Measurements from ENCODE around the gene PRKAR1A. TPM values are rescaled to one million over a fixed set of nuclear protein-coding genes. Genes with fewer than 3 reads are reported as not detected.

Gene PRKAR1A
- total and polyA plus RNA-seq, 10 donors: 36.2 to 392 (median 313) TPM

- peaks cover 0 to 42% (median 17%) of the 10 kb centered on the region in 6 donors for H3K36me3 ChIP-seq
- 82 to 90% (median 86%) methylated on average over 12 of the region's 12 CpGs for WGBS, 5 donors
- intact Hi-C loops (cut with DNase I; ENCODE audit: low total_unique reads): no loop called here
- H3K27ac ChIP-seq: no peak overlapping the region
- DNase-seq: no peak
- H3K4me3 ChIP-seq: no peak overlapping the region
- H3K27me3 ChIP-seq (replicated peaks in 1 of 7): no peaks in the 10 kb centered on the region
- peaks cover 0 to 10% (median under 1%) of the 10 kb centered on the region in 6 donors for H3K4me1 ChIP-seq
- H3K9me3 ChIP-seq: peaks cover 0 to 7% (median 0%) of the 10 kb centered on the region in 8 donors
- no peak for TF ChIP-seq POLR2AphosphoS5 (IDR thresholded peaks at IDR 0.05)
- TF ChIP-seq POLR2A (IDR thresholded peaks at IDR 0.05): no peak
- TF ChIP-seq CTCF (IDR thresholded peaks at IDR 0.05 in 8 of 11, conservative IDR thresholded peaks at IDR 0.05 in 3 of 11): no peak
Observed at GRCh38 chr17:68544111-68544915, 32.1 kb downstream of the PRKAR1A start.

GRCh38 chr17:68556551-68556950, 44.3 kb downstream of the PRKAR1A start:
- Histone ChIP-seq H3K27ac (no peak overlapping the region), H3K4me1 (peaks cover 0 to 1% (median 0%) of the 10 kb centered on the region in 6 donors), H3K9me3 (no peaks in the 10 kb centered on the region), H3K27me3 (replicated peaks in 1 of 7) (no peaks in the 10 kb centered on the region), H3K4me3 (no peak overlapping the region), H3K36me3 (peaks cover 0 to 21% (median 0%) of the 10 kb centered on the region in 6 donors)
- intact Hi-C loops (cut with DNase I; ENCODE audit: low total_unique reads): no loop called here
- DNase-seq: no peak
- no peak for TF ChIP-seq POLR2A (IDR thresholded peaks at IDR 0.05)
- no peak for TF ChIP-seq CTCF (IDR thresholded peaks at IDR 0.05 in 8 of 11, conservative IDR thresholded peaks at IDR 0.05 in 3 of 11)
- no peak for TF ChIP-seq POLR2AphosphoS5 (IDR thresholded peaks at IDR 0.05)
- WGBS, 5 donors: 83 to 97% (median 93%) methylated on average over 4 of the region's 4 CpGs

- no peaks in the 10 kb centered on the region for H3K9me3 ChIP-seq
- H3K4me3 ChIP-seq: no peak overlapping the region
- H3K27me3 ChIP-seq (replicated peaks in 1 of 7): no peaks in the 10 kb centered on the region
- peaks cover 0 to 16% (median 0%) of the 10 kb centered on the region in 6 donors for H3K36me3 ChIP-seq
- intact Hi-C loops (cut with DNase I; ENCODE audit: low total_unique reads): no loop called here
- no peak for DNase-seq
- H3K27ac ChIP-seq: no peak overlapping the region
- peaks cover 0 to 16% (median 0%) of the 10 kb centered on the region in 6 donors for H3K4me1 ChIP-seq
- TF ChIP-seq CTCF (IDR thresholded peaks at IDR 0.05 in 8 of 11, conservative IDR thresholded peaks at IDR 0.05 in 3 of 11) (no peak), POLR2AphosphoS5 (IDR thresholded peaks at IDR 0.05) (no peak), POLR2A (IDR thresholded peaks at IDR 0.05) (no peak)
- 15 to 33% (median 23%) methylated on average over 1 of the region's 1 CpG for WGBS, 5 donors
Observed at GRCh38 chr17:68559316-68559715, 47.1 kb downstream of the PRKAR1A start.

- Histone ChIP-seq H3K4me1 (peaks cover 0 to 22% (median 0%) of the 10 kb centered on the region in 6 donors), H3K9me3 (no peaks in the 10 kb centered on the region), H3K27ac (no peak overlapping the region), H3K27me3 (replicated peaks in 1 of 7) (no peaks in the 10 kb centered on the region), H3K4me3 (no peak overlapping the region), H3K36me3 (no peaks in the 10 kb centered on the region)
- DNase-seq: no peak
- TF ChIP-seq CTCF (IDR thresholded peaks at IDR 0.05 in 8 of 11, conservative IDR thresholded peaks at IDR 0.05 in 3 of 11) (no peak), POLR2A (IDR thresholded peaks at IDR 0.05) (no peak), POLR2AphosphoS5 (IDR thresholded peaks at IDR 0.05) (no peak)
- intact Hi-C loops (cut with DNase I; ENCODE audit: low total_unique reads): no loop called here
- WGBS, 5 donors: 54 to 60% (median 59%) methylated on average over 3 of the region's 3 CpGs
Observed at GRCh38 chr17:68560966-68561720, 48.9 kb downstream of the PRKAR1A start.
